GM12878 (cell line): ENCODE results near the gene CD63. TPM values are rescaled to one million over a fixed set of nuclear protein-coding genes. Genes with fewer than 3 reads are reported as not detected.

Experiments
- ATAC-seq: fragments of 200-7000 bp; cut with Tn5 transposase; 3 replicates; pipeline ENCODE4 v1.9.1; 2020; ENCODE audit warnings: mild to moderate bottlenecking, moderate library complexity
- BruUV-seq: library from RNA; stranded (reverse); fragments of 400-500 nt; replicated peaks from 2 replicates; lab custom pipeline; 2021; lab: Mats Ljungman, UMichigan
- CTCF ChIA-PET: fragments of 300-600 bp; sonication (Branson Sonifier 250); formaldehyde crosslinking; extraction: SDS; loops from one replicate; lab custom pipeline; 2021; ENCODE audit warnings: inconsistent platforms; lab: Yijun Ruan, JAX
- POLR2A ChIA-PET: fragments of 350-600 bp; formaldehyde crosslinking; extraction: SDS; loops from one replicate; lab custom pipeline; 2021; ENCODE audit warnings: inconsistent platforms; lab: Charles Lee
- RAD21 ChIA-PET: fragments of 300-600 bp; sonication (Branson Sonifier 250); formaldehyde crosslinking; loops from one replicate; lab custom pipeline; 2023; ENCODE audit warnings: antibody characterized with exemption; ENCODE audit not compliant: unreplicated experiment; lab: Charles Lee
- SMC1A ChIA-PET: fragments of 300-600 bp; sonication (Branson Sonifier 250); formaldehyde crosslinking; loops from one replicate; lab custom pipeline; 2023; ENCODE audit not compliant: unreplicated experiment, uncharacterized antibody; lab: Charles Lee
- DNase-seq: peaks from one replicate; pipeline ENCODE4 v3.0.0-alpha.2; 2011; ENCODE audit warnings: low read depth, low spot score
- FAIRE-seq: peaks from 3 replicates; lab custom pipeline; 2011; peaks lifted over from hg19 to GRCh38; lab: Jason Lieb, UNC
- H2AFZ ChIP-seq: 2 replicates; pipeline ENCODE4 v1.6.0; 2011; ENCODE audit warnings: low read depth, low read length, control low read depth; ENCODE audit not compliant: control insufficient read depth
- H3K27ac ChIP-seq: 2 replicates; pipeline ENCODE4 v1.5.1; 2011; ENCODE audit warnings: control low read depth; ENCODE audit not compliant: control insufficient read depth, insufficient read depth
- H3K27me3 ChIP-seq, 2 experiments: replicated peaks in 1 of 2; 2 replicates each; pipeline versions ENCODE4 v1.6.0 to v1.6.1; 2011; ENCODE audit warnings: low read length in 1 of 2; ENCODE audit not compliant: control insufficient read depth in 2 of 2, insufficient read depth in 2 of 2
- H3K36me3 ChIP-seq, 2 experiments: 2 replicates each; pipeline ENCODE4 v1.5.1; 2011; ENCODE audit warnings: low read length in 1 of 2; ENCODE audit not compliant: control insufficient read depth in 2 of 2, insufficient read depth in 2 of 2
- H3K4me1 ChIP-seq: 2 replicates; pipeline ENCODE4 v1.6.1; 2011; ENCODE audit warnings: mild to moderate bottlenecking, low read length, moderate library complexity, mixed read lengths; ENCODE audit not compliant: control insufficient read depth, insufficient read depth
- H3K4me2 ChIP-seq: 2 replicates; pipeline ENCODE4 v1.6.0; 2011; ENCODE audit warnings: control low read depth; ENCODE audit not compliant: control insufficient read depth, insufficient read depth
- H3K4me3 ChIP-seq: fragments of 200-600 bp; sonication (generic); 2 replicates; pipeline ENCODE4 v1.5.1; 2016
- H3K79me2 ChIP-seq: 2 replicates; pipeline ENCODE4 v1.6.0; 2011; ENCODE audit warnings: low read length; ENCODE audit not compliant: control insufficient read depth, insufficient read depth
- H3K9ac ChIP-seq: 2 replicates; pipeline ENCODE4 v1.8.0; 2011; ENCODE audit warnings: low read length, control low read depth, mixed read lengths; ENCODE audit not compliant: control insufficient read depth, insufficient read depth
- H3K9me3 ChIP-seq: replicated peaks from 3 replicates; pipeline ENCODE4 v1.5.1; 2011; ENCODE audit warnings: mild to moderate bottlenecking, low read length; ENCODE audit not compliant: control insufficient read depth, insufficient read depth
- H4K20me1 ChIP-seq: 2 replicates; pipeline ENCODE4 v1.6.0; 2011; ENCODE audit not compliant: control insufficient read depth, insufficient read depth
- BMI1 ChIP-seq: fragments of 450-650 bp; IDR thresholded peaks from 2 replicates; pipeline ENCODE4 v1.6.1; 2016; ENCODE audit warnings: mild to moderate bottlenecking, moderate library complexity, borderline replicate concordance
- POU2F2 ChIP-seq: IDR thresholded peaks from 3 replicates; pipeline ENCODE4 v1.6.1; 2011; ENCODE audit warnings: low read depth, mild to moderate bottlenecking, low read length, borderline replicate concordance
- RFX5 ChIP-seq: IDR thresholded peaks from 2 replicates; pipeline ENCODE4 v1.6.1; 2011; ENCODE audit warnings: low read depth, low read length, improper control_type of control experiment
- WGBS: methylation state at CpG from one replicate; pipeline ENCODE4 v1.1.6; 2016; ENCODE audit warnings: low lambda C conversion rate; ENCODE audit not compliant: insufficient replicate concordance, insufficient coverage; ENCODE audit errors: missing lambda C conversion rate; 5-methylcytosine and 5-hydroxymethylcytosine counted together
- in situ Hi-C: fragments of 300-500 bp; cut with MboI; formaldehyde crosslinking; loops from 9 replicates; pipeline ENCODE4 v1.14.3; 2018; ENCODE audit warnings: mixed read lengths
- intact Hi-C: fragments of 100-400 bp; cut with micrococcal nuclease; formaldehyde crosslinking; loops from one replicate; pipeline ENCODE4 v1.14.2; 2022; ENCODE audit not compliant: unreplicated experiment
- polyA plus RNA-seq, 11 experiments: library from polyadenylated mRNA; depleted of rRNA in 4 of 11; unstranded in 6 of 11; stranded (reverse) in 5 of 11; fragments of >200 nt; fragmentation: Nextera tagmentation in 4 of 11; fragmentation: Illumina TruSeq in 1 of 11; extraction: Ambion mirVana in 4 of 11; extraction: Trizol in 1 of 11; gene quantifications; 1 replicate in 1 of 11; 2 replicates in 10 of 11; pipeline versions ENCODE4 v1.2.1 to v1.2.3, GENCODE V29; 2011 to 2016; ENCODE audit warnings: inconsistent platforms in 2 of 11, missing spikeins in 2 of 11, low read depth in 1 of 11
- total RNA-seq, 4 experiments: library from RNA; depleted of rRNA in 3 of 4; stranded (reverse); fragments of >200 nt in 3 of 4; fragmentation: Illumina TruSeq in 1 of 4; extraction: Trizol in 1 of 4; gene quantifications; 2 replicates each; pipeline versions ENCODE4 v1.2.1 to v1.2.3, GENCODE V29; 2013 to 2021
- TF ChIP-seq, protein P1 (sequence below): IDR thresholded peaks from 2 replicates; pipeline ENCODE4 v1.6.1; 2012; ENCODE audit warnings: mild to moderate bottlenecking, low read depth, low read length
- TF ChIP-seq, protein P2 (sequence below): fragments of 450-650 bp; IDR thresholded peaks from 2 replicates; pipeline ENCODE4 v1.6.1; 2018; ENCODE audit warnings: mild to moderate bottlenecking, low read depth, moderate library complexity; ENCODE audit not compliant: partially characterized antibody

Gene CD63
- total and polyA plus RNA-seq, 10 of the 15 experiments (the other 5 are each of a cell fraction or from before 2014, with no cell fraction given) = 147 to 220 (median 183) TPM

DNA sequence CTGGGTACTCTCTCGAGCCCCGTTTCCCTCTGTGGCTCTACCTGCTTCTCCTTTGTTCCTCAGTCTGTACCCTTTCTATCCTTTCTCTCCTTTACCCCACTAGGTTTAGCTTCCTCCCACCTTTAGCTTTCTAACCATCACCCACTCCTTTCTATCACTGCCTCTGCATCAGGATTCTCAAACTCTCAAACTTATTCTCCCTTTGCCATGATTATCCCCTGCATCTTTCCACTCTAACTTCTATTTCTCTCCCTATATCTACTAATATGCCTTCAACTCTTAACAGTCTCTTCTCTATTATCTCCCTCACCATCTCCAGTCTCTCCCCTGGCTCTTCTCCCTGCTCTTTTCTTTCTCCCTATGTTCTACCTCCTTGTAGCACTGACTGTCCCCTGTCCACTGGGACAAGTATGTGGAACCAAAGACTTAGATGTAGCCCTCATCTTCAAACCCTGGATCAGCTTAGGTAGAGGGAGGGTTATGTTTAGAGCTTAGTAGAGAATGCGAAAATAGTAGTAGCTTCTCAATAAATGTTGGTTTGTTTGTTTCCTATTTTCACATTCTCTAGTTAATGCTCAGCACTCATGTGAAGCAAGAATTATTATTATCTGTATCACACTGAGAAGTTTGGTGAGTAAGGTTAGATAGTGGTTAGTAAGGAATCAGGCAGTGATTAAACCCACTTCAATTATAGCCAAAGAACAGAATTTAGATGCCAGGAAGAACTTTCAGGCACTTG lies 17.5 kb upstream of the CD63 start:
- TF ChIP-seq POU2F2 (no peak), RFX5 (no peak), BMI1 (no peak)
- TF ChIP-seq, protein P1, sequence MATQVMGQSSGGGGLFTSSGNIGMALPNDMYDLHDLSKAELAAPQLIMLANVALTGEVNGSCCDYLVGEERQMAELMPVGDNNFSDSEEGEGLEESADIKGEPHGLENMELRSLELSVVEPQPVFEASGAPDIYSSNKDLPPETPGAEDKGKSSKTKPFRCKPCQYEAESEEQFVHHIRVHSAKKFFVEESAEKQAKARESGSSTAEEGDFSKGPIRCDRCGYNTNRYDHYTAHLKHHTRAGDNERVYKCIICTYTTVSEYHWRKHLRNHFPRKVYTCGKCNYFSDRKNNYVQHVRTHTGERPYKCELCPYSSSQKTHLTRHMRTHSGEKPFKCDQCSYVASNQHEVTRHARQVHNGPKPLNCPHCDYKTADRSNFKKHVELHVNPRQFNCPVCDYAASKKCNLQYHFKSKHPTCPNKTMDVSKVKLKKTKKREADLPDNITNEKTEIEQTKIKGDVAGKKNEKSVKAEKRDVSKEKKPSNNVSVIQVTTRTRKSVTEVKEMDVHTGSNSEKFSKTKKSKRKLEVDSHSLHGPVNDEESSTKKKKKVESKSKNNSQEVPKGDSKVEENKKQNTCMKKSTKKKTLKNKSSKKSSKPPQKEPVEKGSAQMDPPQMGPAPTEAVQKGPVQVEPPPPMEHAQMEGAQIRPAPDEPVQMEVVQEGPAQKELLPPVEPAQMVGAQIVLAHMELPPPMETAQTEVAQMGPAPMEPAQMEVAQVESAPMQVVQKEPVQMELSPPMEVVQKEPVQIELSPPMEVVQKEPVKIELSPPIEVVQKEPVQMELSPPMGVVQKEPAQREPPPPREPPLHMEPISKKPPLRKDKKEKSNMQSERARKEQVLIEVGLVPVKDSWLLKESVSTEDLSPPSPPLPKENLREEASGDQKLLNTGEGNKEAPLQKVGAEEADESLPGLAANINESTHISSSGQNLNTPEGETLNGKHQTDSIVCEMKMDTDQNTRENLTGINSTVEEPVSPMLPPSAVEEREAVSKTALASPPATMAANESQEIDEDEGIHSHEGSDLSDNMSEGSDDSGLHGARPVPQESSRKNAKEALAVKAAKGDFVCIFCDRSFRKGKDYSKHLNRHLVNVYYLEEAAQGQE = no peak
- TF ChIP-seq, protein P2, sequence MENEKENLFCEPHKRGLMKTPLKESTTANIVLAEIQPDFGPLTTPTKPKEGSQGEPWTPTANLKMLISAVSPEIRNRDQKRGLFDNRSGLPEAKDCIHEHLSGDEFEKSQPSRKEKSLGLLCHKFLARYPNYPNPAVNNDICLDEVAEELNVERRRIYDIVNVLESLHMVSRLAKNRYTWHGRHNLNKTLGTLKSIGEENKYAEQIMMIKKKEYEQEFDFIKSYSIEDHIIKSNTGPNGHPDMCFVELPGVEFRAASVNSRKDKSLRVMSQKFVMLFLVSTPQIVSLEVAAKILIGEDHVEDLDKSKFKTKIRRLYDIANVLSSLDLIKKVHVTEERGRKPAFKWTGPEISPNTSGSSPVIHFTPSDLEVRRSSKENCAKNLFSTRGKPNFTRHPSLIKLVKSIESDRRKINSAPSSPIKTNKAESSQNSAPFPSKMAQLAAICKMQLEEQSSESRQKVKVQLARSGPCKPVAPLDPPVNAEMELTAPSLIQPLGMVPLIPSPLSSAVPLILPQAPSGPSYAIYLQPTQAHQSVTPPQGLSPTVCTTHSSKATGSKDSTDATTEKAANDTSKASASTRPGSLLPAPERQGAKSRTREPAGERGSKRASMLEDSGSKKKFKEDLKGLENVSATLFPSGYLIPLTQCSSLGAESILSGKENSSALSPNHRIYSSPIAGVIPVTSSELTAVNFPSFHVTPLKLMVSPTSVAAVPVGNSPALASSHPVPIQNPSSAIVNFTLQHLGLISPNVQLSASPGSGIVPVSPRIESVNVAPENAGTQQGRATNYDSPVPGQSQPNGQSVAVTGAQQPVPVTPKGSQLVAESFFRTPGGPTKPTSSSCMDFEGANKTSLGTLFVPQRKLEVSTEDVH = no peak
- in situ Hi-C loops (no loop called here), intact Hi-C loops (no loop called here)
- H3K27ac ChIP-seq = no peak overlapping the region
- ChIA-PET RAD21 (interaction anchor here (0.5 to 3.5 kb wide), 11 partner anchors 8 to 228 kb away, joined by 3 to 14 read pairs (median 5); partner anchors contain the start of genes ORMDL2, RAB5B and SARNP), POLR2A (interaction anchor here (0.5 to 5.7 kb wide), 15 partner anchors 8 to 531 kb away, joined by 3 to 38 read pairs (median 4); partner anchors contain the start of genes CD63, DNAJC14, ORMDL2 and PYM1), CTCF (interaction anchor here (0.5 to 5.0 kb wide), 19 partner anchors 8 to 251 kb away, joined by 3 to 32 read pairs (median 4); partner anchors contain the start of genes PYM1, RDH5 and SUOX), SMC1A (interaction anchor here (0.7 to 4.4 kb wide), 16 partner anchors 8 to 295 kb away, joined by 3 to 21 read pairs (median 6); partner anchors contain the start of gene DNAJC14)
- H3K79me2 ChIP-seq = peaks cover 2% of the 10 kb centered on the region
- ATAC-seq (no peak), DNase-seq (no peak), FAIRE-seq (peak; percentile 41)
- no TSS peak for BruUV-seq
- peaks cover 5% of the 10 kb centered on the region for H3K4me1 ChIP-seq
- no peak overlapping the region for H3K9ac ChIP-seq
- no peaks in the 10 kb centered on the region for H4K20me1 ChIP-seq
- H3K36me3 ChIP-seq = peaks cover 5 to 7% of the 10 kb centered on the region in 2 experiments; a peak in 3 of 4 replicates
- peak overlapping the region; percentile 32; the same call in 1 of the 2 replicates for H3K4me2 ChIP-seq
- WGBS = 33% methylated on average over 3 of the region's 3 CpGs
- H3K9me3 ChIP-seq = no peaks in the 10 kb centered on the region
- peak overlapping the region; percentile 39 for H2AFZ ChIP-seq
- no peaks in the 10 kb centered on the region for H3K27me3 ChIP-seq
- no peak overlapping the region for H3K4me3 ChIP-seq
